ENCODE results near the gene ZNF823. TPM values are rescaled to one million over a fixed set of nuclear protein-coding genes. Genes with fewer than 3 reads are reported as not detected.

The ZNF823 gene
- total and polyA plus RNA-seq, 9 of the 15 experiments (the other 6 are each of a cell fraction or from before 2014, with no cell fraction given), result 4.0 to 13.4 (median 6.1) TPM

DNA sequence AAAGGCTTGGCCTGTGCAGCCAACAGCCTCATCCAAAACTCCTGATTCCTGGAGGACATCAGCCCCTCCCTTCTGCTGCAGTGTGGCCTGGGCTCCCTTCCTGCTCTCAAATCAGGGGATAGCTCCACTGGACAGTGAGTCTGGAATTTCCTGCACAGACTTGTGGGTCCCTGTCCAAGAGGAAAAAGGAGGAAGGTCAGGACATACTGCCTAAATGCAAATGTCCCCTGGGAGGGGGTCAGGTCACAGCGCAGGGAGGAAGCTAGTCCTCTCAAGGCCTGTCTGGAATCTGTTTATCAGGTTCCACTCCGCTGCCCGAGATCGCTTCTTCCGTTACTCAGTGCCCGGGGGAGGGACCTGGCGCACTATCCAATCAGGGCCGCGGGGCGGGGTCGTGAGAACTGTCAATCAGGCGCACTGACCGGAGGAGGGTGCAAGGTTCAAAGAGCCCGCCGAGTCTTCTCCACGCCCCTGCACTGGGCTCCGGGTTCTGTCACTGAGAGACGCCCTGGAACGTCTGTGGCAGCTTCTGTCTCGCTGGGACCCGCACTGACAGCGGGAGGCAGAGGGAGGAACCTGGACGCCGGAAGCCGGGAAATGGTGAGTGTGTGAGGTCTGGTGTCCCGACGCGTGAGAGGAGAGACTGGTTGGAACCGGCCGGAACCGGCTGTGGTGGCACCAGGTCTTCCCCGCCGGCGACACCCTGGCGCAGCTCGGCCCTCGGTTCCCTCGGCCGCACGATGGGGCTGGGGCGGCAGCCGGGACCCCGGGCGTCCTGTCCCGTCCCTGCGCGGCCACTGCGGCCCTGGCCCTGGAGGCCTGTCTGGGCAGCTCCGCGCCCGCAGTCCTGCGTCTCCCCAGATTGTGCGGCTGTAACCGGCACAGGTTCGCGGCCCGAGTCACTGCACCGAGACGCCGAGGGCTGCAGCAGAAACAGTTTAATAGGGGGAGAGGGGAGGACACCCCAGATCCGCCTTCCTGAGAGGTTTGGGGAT is 28.1 kb upstream of the ZNF823 start, which contains the start of gene ZNF441 (continued):
- no peak for TF ChIP-seq ID3 (CRISPR knock-in tag; IDR thresholded peaks at IDR 0.05)
- no peak for TF ChIP-seq ID3 (tag; IDR thresholded peaks at IDR 0.05)
- no peak for TF ChIP-seq NR3C1 (CRISPR knock-in tag; IDR thresholded peaks at IDR 0.05)
- TF ChIP-seq, protein P1, sequence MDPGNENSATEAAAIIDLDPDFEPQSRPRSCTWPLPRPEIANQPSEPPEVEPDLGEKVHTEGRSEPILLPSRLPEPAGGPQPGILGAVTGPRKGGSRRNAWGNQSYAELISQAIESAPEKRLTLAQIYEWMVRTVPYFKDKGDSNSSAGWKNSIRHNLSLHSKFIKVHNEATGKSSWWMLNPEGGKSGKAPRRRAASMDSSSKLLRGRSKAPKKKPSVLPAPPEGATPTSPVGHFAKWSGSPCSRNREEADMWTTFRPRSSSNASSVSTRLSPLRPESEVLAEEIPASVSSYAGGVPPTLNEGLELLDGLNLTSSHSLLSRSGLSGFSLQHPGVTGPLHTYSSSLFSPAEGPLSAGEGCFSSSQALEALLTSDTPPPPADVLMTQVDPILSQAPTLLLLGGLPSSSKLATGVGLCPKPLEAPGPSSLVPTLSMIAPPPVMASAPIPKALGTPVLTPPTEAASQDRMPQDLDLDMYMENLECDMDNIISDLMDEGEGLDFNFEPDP (CRISPR knock-in tag; IDR thresholded peaks at IDR 0.05), result no peak
- no peak for TF ChIP-seq HOXB6 (CRISPR knock-in tag; IDR thresholded peaks at IDR 0.05; ENCODE audit: borderline replicate concordance)
- TF ChIP-seq CXXC5 (CRISPR knock-in tag; IDR thresholded peaks at IDR 0.05), result peak; percentile 86
- peak; percentile 51; the same call in 1 of the 2 replicates for TF ChIP-seq ETV5 (CRISPR knock-in tag; IDR thresholded peaks at IDR 0.05; ENCODE audit: low read depth)
- TF ChIP-seq, protein P2, sequence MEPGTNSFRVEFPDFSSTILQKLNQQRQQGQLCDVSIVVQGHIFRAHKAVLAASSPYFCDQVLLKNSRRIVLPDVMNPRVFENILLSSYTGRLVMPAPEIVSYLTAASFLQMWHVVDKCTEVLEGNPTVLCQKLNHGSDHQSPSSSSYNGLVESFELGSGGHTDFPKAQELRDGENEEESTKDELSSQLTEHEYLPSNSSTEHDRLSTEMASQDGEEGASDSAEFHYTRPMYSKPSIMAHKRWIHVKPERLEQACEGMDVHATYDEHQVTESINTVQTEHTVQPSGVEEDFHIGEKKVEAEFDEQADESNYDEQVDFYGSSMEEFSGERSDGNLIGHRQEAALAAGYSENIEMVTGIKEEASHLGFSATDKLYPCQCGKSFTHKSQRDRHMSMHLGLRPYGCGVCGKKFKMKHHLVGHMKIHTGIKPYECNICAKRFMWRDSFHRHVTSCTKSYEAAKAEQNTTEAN (CRISPR knock-in tag; IDR thresholded peaks at IDR 0.05), result no peak
- TF ChIP-seq STAT5B (CRISPR knock-in tag; IDR thresholded peaks at IDR 0.05), result no peak
- no peak for TF ChIP-seq ZNF165 (CRISPR knock-in tag; IDR thresholded peaks at IDR 0.05; ENCODE audit: borderline replicate concordance)
- peak; percentile 82 to 86 for TF ChIP-seq E2F6 (IDR thresholded peaks at IDR 0.05; ENCODE audit: borderline replicate concordance in 1 of 2, extremely low read depth in 1 of 2, insufficient read depth in 1 of 2, insufficient read length in 1 of 2, low read depth in 1 of 2, low read length in 1 of 2, poor library complexity in 1 of 2, severe bottlenecking in 1 of 2)
- TF ChIP-seq CREB1 (IDR thresholded peaks at IDR 0.05), result no peak
- peak; percentile 56; the same call in 1 of the 2 replicates for TF ChIP-seq CREB1 (CRISPR knock-in tag; IDR thresholded peaks at IDR 0.05)
- TF ChIP-seq SETDB1 (IDR thresholded peaks at IDR 0.05; ENCODE audit: low read length), result no peak
- no peak for TF ChIP-seq TAF15 (IDR thresholded peaks at IDR 0.05; ENCODE audit: low read depth, low read length)
- TF ChIP-seq ZFP36 (IDR thresholded peaks at IDR 0.05; ENCODE audit: low read depth, low read length, partially characterized antibody), result no peak
- TF ChIP-seq HMGXB4 (CRISPR knock-in tag; IDR thresholded peaks at IDR 0.05), result 0 out of 2 replicates have a peak, but pooled peaks have one; percentile 31
- TF ChIP-seq PRPF4 (IDR thresholded peaks at IDR 0.05; ENCODE audit: insufficient read depth, low read depth, low read length, poor library complexity, severe bottlenecking), result no peak
- no peak for TF ChIP-seq IRF9 (tag; IDR thresholded peaks at IDR 0.05)

Data from K562 (cell line).